NOMO-1 (cell line): ENCODE results near the gene TMPRSS6.
A peak's percentile ranks its signal among the peaks of the same experiment; 100 is the strongest.
"Not testable (repeated sequence)": the region's sequence is repeated elsewhere in the genome, so short reads cannot be mapped to it uniquely, and the experiment has no call there.

Experiments
- DNase-seq, 2 experiments: peaks; one replicate each; lab custom pipeline; 2025; ENCODE audit not compliant: unreplicated experiment in 2 of 2; lab: John Stamatoyannopoulos, UW

Gene TMPRSS6

GRCh38 chr22:37090920-37091695 is 18.4 kb downstream of the TMPRSS6 start:
- DNase-seq = no peak

- DNase-seq = no peak
Observed at GRCh38 chr22:37089434-37089833, 20.1 kb downstream of the TMPRSS6 start.

DNA sequence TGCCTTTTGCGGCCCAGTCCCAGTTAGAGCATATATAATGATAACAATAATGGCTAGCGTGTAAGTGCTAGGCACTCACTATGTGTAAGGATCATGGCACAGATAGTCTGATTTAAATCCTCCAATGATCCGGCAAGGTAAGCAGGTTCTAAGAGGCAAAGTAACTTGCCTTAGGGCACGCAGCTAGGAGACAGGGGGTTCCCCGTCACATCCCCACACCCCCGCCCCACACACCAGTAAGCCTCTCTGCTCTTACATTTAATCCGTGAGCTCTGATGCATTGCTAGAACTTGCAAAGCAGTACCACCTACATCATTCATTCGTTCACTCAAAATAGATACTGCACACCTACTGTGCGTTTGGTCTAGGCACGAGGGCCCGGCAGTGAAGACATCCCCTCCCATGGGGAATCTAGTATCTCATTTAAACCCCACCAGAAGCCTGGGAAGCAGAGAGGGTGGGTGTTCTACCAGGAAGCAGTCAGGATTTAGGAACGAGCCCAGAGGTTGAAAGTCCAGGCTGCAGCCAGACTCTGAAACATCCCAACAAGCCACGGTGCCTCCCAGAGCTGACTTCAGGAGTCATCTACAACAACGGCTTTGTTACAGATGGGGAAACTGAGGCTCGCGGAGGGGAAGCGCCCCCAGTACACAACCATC is 20.6 kb downstream of the TMPRSS6 start:
- no peak for DNase-seq

DNA sequence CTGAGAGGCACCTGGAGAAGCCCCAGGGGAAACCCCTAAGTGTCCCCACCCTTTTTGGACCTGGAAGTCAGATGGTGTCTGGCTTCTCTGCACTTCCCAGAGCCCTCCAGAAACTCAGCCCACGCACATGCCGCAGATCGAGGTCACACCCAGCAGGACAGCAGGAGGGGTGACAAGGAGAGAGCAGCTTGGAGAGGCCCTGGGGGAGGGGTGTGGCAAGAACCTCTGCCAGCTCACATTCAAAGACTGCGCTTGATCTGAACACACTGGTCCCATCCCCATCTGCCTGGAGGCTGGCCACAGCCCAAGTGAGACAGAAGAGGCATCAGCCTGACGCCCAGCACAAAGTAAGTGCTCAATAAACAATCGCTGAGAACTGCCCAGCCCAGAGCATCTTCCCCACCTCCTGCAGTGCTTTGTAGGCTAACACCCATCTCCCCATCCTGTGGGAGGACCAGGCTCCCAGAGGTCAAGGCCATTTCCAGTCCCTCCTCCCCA is 21.4 kb downstream of the TMPRSS6 start:
- DNase-seq = no peak

DNA sequence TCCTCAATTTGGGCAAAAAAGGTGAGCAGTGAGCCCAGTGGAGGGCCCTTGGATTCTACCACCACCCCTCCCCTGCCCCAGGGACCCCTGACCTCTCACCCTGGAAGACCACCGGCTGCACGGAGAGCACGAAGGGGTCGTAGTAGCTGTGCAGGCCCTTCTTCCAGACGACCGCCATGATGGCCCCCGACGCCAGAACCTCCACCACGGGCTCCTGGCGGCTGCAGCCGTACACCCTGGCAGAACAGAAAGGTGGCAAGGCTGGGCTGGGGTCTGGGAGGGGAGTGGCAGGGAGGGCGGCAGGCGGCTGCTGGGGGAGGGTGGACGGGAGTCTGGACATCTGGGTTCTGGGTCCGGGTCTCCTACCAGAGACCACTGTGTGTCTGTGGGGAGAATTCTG is 23.3 kb downstream of the TMPRSS6 start:
- DNase-seq = no peak

DNA sequence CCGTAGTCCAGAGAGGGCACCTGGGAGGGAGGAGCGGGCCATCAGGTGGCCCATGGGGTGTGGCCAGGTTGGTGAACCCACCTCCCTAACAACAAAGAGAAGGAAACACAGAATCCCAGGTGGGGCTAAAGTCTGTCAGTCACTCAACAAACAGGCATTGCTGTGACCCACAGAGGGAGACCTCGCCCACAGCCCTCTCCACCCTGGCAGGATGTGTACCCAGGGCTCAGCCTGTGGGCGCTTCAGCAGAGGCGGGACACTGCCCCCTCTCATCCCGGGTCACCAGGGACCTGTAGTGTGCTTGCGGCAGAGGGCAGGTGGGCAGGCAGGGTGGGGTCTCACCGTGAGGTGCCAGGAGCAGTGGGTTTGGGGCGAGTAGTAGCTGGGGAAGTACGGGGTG is 25.1 kb downstream of the TMPRSS6 start:
- DNase-seq = no peak

DNA sequence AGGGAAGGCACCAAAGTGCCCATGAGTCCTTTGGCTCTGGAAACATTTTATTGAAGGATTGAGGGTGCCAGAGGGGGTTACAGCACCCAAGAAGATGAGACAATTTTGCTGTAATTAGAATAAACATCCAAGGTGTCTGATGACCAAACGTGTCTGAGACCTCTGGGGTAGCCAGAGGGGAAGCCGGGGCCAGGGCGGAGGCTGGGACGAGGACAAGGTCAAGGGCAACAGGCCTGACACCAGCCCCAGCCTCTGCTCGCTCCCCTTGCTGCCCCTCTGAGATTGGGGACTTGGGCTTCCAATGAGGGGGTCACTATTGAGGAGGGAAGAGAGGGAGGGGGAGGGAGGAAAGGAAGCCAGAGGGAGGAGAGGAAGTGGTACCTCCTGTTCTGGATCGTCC is 25.6 kb downstream of the TMPRSS6 start:
- DNase-seq = no peak

GRCh38 chr22:37082251-37082873 is 27.2 kb downstream of the TMPRSS6 start:
- DNase-seq = no peak

DNA sequence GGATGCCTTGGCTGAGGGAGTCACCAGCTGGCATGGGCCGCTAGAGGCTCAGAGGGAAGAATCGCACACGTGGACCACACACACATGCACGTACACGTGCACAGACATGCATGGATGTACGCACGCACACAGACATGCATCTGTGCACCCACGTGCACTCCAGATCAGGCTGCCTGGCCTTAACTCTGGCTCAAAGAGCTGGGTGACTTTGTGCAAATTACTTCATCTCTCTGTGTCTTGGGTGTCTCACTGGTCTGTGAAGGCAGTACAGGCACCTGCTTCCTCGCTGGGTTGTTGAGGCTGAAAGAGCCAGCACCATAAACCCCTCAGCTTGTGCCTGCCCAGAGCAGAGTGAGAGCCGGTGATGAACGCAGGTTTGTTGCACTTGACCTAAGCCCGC is 28.7 kb downstream of the TMPRSS6 start:
- no peak for DNase-seq

DNA sequence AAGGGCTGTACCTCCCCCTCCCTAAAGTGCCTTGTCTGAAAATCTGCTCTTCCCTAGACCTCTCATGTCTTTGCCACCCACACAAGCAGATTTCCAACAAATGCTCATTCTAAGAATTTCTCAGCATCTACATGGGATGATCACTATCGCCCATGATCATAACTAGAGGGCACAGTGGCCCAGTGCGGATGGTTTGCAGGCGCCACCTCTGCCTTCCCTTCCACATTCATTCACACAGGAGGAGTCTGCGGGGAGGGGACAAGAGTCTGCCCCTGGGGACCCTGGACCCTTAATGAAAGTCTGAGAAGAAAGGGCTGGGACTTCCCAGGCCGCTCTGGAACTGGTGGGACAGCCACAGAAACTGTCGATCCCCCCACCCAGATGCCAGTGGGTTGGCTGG is 29.1 kb downstream of the TMPRSS6 start:
- no peak for DNase-seq

GRCh38 chr22:37079668-37080171 is 29.8 kb downstream of the TMPRSS6 start:
- DNase-seq = no peak

DNA sequence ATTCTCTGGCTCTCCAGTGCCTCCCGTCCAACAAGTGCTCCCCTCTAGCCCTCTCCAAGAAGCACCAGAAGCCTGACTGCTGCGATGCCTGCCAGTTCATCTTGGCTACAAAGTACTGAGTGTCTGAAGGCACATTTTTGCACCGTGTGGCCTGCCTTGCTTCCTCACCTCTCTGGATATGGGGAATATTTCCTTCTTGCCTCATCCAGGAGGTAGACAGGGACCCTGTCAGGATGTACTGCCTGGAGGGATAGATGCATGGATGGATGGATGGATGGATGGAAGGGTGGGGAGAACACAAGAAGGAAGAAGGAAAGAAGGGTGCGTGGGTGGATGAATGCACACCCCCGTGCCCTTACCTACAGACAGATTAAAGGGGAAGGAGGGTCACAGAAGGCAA is 30.4 kb downstream of the TMPRSS6 start:
- no peak for DNase-seq

DNA sequence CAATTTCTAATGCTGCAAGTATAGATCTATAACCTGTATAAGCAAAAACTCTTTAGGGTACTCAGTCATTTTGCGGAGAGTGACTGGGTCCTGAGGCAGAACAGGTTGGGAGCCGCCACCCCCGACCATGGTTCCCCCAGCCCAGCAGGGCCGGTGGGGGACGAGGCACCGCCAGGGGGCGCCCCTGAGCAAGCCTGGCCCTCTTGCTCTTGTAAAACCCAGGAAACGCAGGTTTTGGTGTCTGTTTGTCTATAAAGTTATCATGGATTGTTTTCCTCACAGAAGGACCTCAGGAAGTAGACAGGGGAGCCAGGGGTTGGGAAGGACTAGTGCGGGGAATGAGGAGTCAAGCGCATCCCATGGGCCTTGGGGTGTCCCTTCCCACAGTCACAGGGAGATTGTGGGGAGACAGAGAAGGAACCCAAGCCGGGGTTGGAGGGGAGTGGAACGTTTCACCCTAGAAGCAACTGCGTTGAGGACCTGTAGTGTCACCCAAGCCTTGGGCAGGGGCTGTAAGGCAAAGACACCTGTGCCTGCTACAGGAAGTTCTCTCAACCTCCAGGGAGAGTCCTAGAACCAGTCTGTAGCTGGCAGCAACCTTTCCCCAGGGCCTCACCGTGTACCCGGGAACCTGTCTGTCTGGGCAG is 31.6 kb downstream of the TMPRSS6 start:
- peak; percentile 32 to 39 for DNase-seq

GRCh38 chr22:37075822-37076433 is 33.6 kb downstream of the TMPRSS6 start:
- DNase-seq = no peak

GRCh38 chr22:37075046-37075445 is 34.5 kb downstream of the TMPRSS6 start:
- no peak for DNase-seq

- DNase-seq = no peak
Observed at GRCh38 chr22:37074537-37074936, 35.0 kb downstream of the TMPRSS6 start.

DNA sequence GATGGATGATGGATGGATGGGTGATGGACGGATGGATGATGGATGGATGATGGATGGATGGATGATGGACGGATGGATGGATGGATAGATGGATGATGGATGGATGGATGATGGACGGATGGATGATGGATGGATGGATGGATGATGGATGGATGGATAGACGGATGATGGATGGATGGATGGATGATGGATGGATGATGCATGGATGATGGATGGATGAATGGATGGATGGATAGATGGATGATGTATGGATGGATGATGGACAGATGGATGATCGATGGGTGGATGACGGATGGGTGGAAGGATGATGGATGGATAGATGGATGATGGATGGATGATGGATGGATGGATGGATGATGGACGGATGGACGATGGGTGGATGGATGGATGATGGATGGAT is 36.8 kb downstream of the TMPRSS6 start:
- DNase-seq = no peak

GRCh38 chr22:37071850-37072592 is 37.5 kb downstream of the TMPRSS6 start:
- DNase-seq = not testable (repeated sequence)

DNA sequence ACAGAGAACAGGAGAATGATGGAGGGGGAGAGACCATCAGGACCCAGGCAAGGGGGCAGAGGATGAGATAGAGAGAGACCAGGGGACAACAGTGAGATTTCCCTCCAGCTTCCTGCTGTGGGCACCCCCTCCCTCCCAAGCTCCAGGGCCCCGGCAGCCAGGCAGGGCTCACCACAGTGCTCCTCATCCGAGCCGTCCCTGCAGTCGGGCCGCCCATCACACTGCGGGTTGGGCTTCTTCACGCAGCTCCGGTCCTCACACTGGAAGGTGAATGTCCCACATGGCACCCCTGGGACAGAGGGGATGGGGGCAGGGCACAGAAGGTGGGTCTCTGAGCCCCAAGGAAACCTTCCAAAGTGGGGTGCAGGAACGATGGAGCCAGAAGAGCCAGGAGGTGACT is 38.8 kb downstream of the TMPRSS6 start:
- no peak for DNase-seq

DNA sequence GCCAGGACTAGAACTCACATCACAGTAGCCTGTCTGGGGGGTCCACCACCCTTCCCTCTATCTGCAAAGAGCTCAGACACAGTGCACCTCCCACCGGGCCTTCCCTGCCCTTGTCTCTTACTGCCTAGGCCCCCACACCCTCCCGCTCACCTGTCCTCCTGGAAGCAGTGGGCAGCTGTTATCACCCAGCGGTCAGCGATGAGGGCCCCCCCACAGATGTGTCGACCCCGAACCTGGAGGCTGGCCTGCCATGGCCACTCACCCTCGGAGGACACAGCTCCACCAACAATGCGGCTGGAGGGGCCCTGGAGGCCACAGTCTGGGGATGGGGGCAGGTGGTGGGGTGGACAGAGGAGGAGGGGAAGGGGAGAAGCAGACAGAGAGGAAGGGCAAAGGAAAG is 39.2 kb downstream of the TMPRSS6 start:
- no peak for DNase-seq
